Activated effector memory CD4-positive, alpha-beta T cell treated with anti-CD3 and anti-CD28 coated beads, Interleukin-2, amount 50 U/mL, for 16 hours (primary cell): ENCODE data around the gene TAS1R2.

Experiments
- DNase-seq: peaks from one replicate; pipeline ENCODE4 v3.0.0-alpha.2; 2020

TAS1R2 gene

GRCh38 chr1:18796950-18797349, 62.5 kb downstream of the TAS1R2 start:
- DNase-seq, result no peak

- DNase-seq, result no peak
These were observed 64.3 kb downstream of the TAS1R2 start for GRCh38 chr1:18795002-18795689.

- no peak for DNase-seq
These were observed 64.9 kb downstream of the TAS1R2 start for GRCh38 chr1:18794561-18794960.

- no peak for DNase-seq
These were observed 65.4 kb downstream of the TAS1R2 start for GRCh38 chr1:18794051-18794450.

GRCh38 chr1:18793164-18793563, 66.3 kb downstream of the TAS1R2 start:
- no peak for DNase-seq

- no peak for DNase-seq
These were observed 66.7 kb downstream of the TAS1R2 start for GRCh38 chr1:18792747-18793146.
